H9 (cell line): ENCODE results near the gene COQ8B. TPM values are rescaled to one million over a fixed set of nuclear protein-coding genes. Genes with fewer than 3 reads are reported as not detected.

ENCODE experiments used
- DNase-seq: peaks from one replicate; pipeline ENCODE4 v3.0.0-alpha.2; 2017
- H2AFZ ChIP-seq: one replicate; pipeline ENCODE4 v1.6.1; 2013; ENCODE audit warnings: mild to moderate bottlenecking, low read length, control low read depth, moderate library complexity
- H2AK5ac ChIP-seq: 2 replicates; pipeline ENCODE4 v1.6.1; 2013; ENCODE audit warnings: low read length, control low read depth, mixed read lengths; ENCODE audit not compliant: insufficient read length
- H2BK120ac ChIP-seq: one replicate; pipeline ENCODE4 v1.6.1; 2013; ENCODE audit warnings: low read depth, mild to moderate bottlenecking, low read length, control low read depth, inconsistent platforms; ENCODE audit not compliant: poor library complexity, severe bottlenecking
- H2BK12ac ChIP-seq: 2 replicates; pipeline ENCODE4 v1.6.1; 2013; ENCODE audit warnings: low read length, control low read depth, mixed read lengths, low read depth; ENCODE audit not compliant: insufficient read length
- H2BK15ac ChIP-seq: 2 replicates; pipeline ENCODE4 v1.6.1; 2013; ENCODE audit warnings: low read depth, low read length, control low read depth
- H2BK20ac ChIP-seq: one replicate; pipeline ENCODE4 v1.6.1; 2013; ENCODE audit warnings: low read depth, mild to moderate bottlenecking, low read length, control low read depth, inconsistent platforms; ENCODE audit not compliant: poor library complexity, severe bottlenecking
- H2BK5ac ChIP-seq: 2 replicates; pipeline ENCODE4 v1.6.1; 2013; ENCODE audit warnings: low read length, control low read depth, mixed read lengths; ENCODE audit not compliant: insufficient read length
- H3K14ac ChIP-seq: 2 replicates; pipeline ENCODE4 v1.6.1; 2013; ENCODE audit warnings: low read length, control low read depth; ENCODE audit not compliant: insufficient read depth
- H3K18ac ChIP-seq: 2 replicates; pipeline ENCODE4 v1.6.1; 2013; ENCODE audit warnings: low read depth, mild to moderate bottlenecking, mixed read lengths, low read length, control low read depth; ENCODE audit not compliant: insufficient read length
- H3K23ac ChIP-seq: 2 replicates; pipeline ENCODE4 v1.6.1; 2013; ENCODE audit warnings: low read length, control low read depth, mixed read lengths, low read depth; ENCODE audit not compliant: insufficient read length
- H3K23me2 ChIP-seq: 2 replicates; pipeline ENCODE4 v1.6.1; 2013; ENCODE audit warnings: low read depth, mild to moderate bottlenecking, mixed read lengths, low read length, control low read depth; ENCODE audit not compliant: insufficient read length, poor library complexity, severe bottlenecking
- H3K27ac ChIP-seq: 2 replicates; pipeline ENCODE4 v1.5.1; 2013; ENCODE audit warnings: low read length, control low read depth, mixed read lengths, low read depth; ENCODE audit not compliant: insufficient read length
- H3K27me3 ChIP-seq: 2 replicates; pipeline ENCODE4 v1.6.1; 2013; ENCODE audit warnings: low read length, control low read depth, inconsistent platforms; ENCODE audit not compliant: insufficient read depth
- H3K4ac ChIP-seq: 2 replicates; pipeline ENCODE4 v1.6.1; 2013; ENCODE audit warnings: low read depth, mild to moderate bottlenecking, control low read depth, inconsistent platforms, low read length, moderate library complexity
- H3K4me1 ChIP-seq: 2 replicates; pipeline ENCODE4 v1.6.1; 2013; ENCODE audit warnings: low read length, control low read depth, inconsistent platforms; ENCODE audit not compliant: insufficient read depth
- H3K4me2 ChIP-seq: 2 replicates; pipeline ENCODE4 v1.6.1; 2013; ENCODE audit warnings: low read length, control low read depth, mixed read lengths; ENCODE audit not compliant: insufficient read length, insufficient read depth
- H3K56ac ChIP-seq: 2 replicates; pipeline ENCODE4 v1.6.1; 2013; ENCODE audit warnings: low read depth, mild to moderate bottlenecking, mixed read lengths, low read length, control low read depth; ENCODE audit not compliant: insufficient read length
- H3K79me1 ChIP-seq: 2 replicates; pipeline ENCODE4 v1.6.1; 2013; ENCODE audit warnings: low read depth, mild to moderate bottlenecking, moderate library complexity, low read length, control low read depth, inconsistent platforms; ENCODE audit not compliant: insufficient read depth, poor library complexity, severe bottlenecking
- H3K79me2 ChIP-seq: 2 replicates; pipeline ENCODE4 v1.6.1; 2013; ENCODE audit warnings: low read length, control low read depth, inconsistent platforms; ENCODE audit not compliant: insufficient read depth
- H3K9ac ChIP-seq: 2 replicates; pipeline ENCODE4 v1.6.1; 2013; ENCODE audit warnings: low read length, control low read depth, mixed read lengths; ENCODE audit not compliant: insufficient read length; ENCODE audit errors: extremely low read depth
- H3K9me3 ChIP-seq: one replicate; pipeline ENCODE4 v1.6.1; 2013; ENCODE audit warnings: low read depth, low read length, inconsistent platforms; ENCODE audit not compliant: control insufficient read depth
- H3T11ph ChIP-seq: one replicate; pipeline ENCODE4 v1.6.1; 2013; ENCODE audit warnings: mild to moderate bottlenecking, low read length, control low read depth, inconsistent platforms
- H4K20me1 ChIP-seq: one replicate; pipeline ENCODE4 v1.6.1; 2013; ENCODE audit not compliant: control insufficient read depth, insufficient read length, insufficient read depth
- H4K5ac ChIP-seq: 2 replicates; pipeline ENCODE4 v1.6.1; 2013; ENCODE audit warnings: low read depth, mild to moderate bottlenecking, mixed read lengths, low read length, control low read depth; ENCODE audit not compliant: insufficient read length
- H4K8ac ChIP-seq: replicated peaks from 2 replicates; pipeline ENCODE4 v1.6.1; 2013; ENCODE audit warnings: low read length, control low read depth, mixed read lengths, low read depth; ENCODE audit not compliant: insufficient read length
- H4K91ac ChIP-seq: 2 replicates; pipeline ENCODE4 v1.6.1; 2013; ENCODE audit warnings: low read depth, mild to moderate bottlenecking, moderate library complexity, mixed read lengths, low read length, control low read depth; ENCODE audit not compliant: insufficient read length
- H3K27ac Mint-ChIP-seq, 3 experiments: 2 replicates in 2 of 3; 3 replicates in 1 of 3; pipeline ENCODE4 v1.8.0; 2020 to 2021; ENCODE audit warnings: mixed read lengths in 3 of 3, mild to moderate bottlenecking in 1 of 3, moderate library complexity in 1 of 3
- H3K27me3 Mint-ChIP-seq: 2 replicates; pipeline ENCODE4 v1.8.0; 2021; ENCODE audit warnings: low read depth, mild to moderate bottlenecking, moderate library complexity, mixed read lengths
- H3K36me3 Mint-ChIP-seq, 3 experiments: 2 replicates in 2 of 3; 3 replicates in 1 of 3; pipeline ENCODE4 v1.8.0; 2020 to 2021; ENCODE audit warnings: low read depth in 3 of 3, mixed read lengths in 3 of 3; ENCODE audit not compliant: insufficient read depth in 1 of 3
- H3K4me1 Mint-ChIP-seq, 2 experiments: 2 replicates each; pipeline ENCODE4 v1.8.0; 2020; ENCODE audit warnings: mixed read lengths in 2 of 2
- H3K4me3 Mint-ChIP-seq, 2 experiments: 2 replicates in 1 of 2; 3 replicates in 1 of 2; pipeline ENCODE4 v1.8.0; 2020 to 2021; ENCODE audit warnings: mild to moderate bottlenecking in 2 of 2, mixed read lengths in 2 of 2, moderate library complexity in 1 of 2
- H3K9me3 Mint-ChIP-seq, 2 experiments: 2 replicates in 1 of 2; 3 replicates in 1 of 2; pipeline ENCODE4 v1.8.0; 2020; ENCODE audit warnings: mild to moderate bottlenecking in 2 of 2, mixed read lengths in 2 of 2, moderate library complexity in 1 of 2
- CTCF ChIP-seq: fragments of 200-600 bp; sonication (generic); conservative IDR thresholded peaks from 3 replicates; pipeline ENCODE4 v1.8.0; 2021; ENCODE audit warnings: antibody characterized with exemption, mild to moderate bottlenecking
- WGBS: extraction: QIAGEN DNeasy Blood & Tissue Kit; methylation state at CpG from one replicate; pipeline ENCODE4 v1.1.7; 2013; ENCODE audit warnings: missing lambda C conversion rate, low lambda C conversion rate, mixed read lengths; ENCODE audit not compliant: insufficient read length; ENCODE audit errors: extremely low coverage; 5-methylcytosine and 5-hydroxymethylcytosine counted together
- total RNA-seq: library from RNA; stranded (reverse); gene quantifications from 2 replicates; pipeline ENCODE4 v1.2.1, GENCODE V29; 2021

The COQ8B gene
- total RNA-seq, 1 experiment from 2014 or later: 40.5 TPM

DNA sequence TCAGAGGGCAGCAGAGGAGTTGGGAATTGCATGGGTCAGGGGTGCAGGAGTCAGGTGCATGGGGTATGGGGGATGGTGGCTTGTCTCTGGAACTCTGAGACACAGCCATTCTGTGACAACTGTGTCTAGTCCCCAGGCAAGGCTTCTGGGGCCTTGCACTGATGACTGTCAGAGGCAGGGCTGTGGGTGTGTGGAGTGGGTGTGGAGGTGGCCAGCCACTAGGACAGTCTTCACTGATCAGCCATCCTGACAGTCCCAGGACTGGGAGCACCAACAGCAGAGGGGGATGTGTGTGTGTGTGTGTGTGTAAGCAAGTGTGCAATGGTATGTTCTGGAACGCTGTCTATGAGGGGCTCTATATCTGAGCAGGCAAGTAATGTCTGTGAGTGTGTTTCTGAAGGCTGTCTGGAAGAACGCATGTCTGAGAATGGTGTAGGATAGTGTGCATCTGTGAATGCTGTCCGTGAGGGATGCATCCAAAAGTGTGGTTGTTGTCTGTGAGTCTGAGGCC is 31.6 kb downstream of the COQ8B start:
- WGBS: no CpG with 5 or more reads among the region's 3 CpGs
- no peaks in the 10 kb centered on the region for H3K79me1 ChIP-seq
- no peak overlapping the region for H3K14ac ChIP-seq
- no peak overlapping the region for H2BK5ac ChIP-seq
- H3K36me3 Mint-ChIP-seq: peaks cover 22 to 47% (median 46%) of the 10 kb centered on the region in 3 experiments; a peak in 6 of 7 replicates
- H3K79me2 ChIP-seq: no peaks in the 10 kb centered on the region
- no peaks in the 10 kb centered on the region for H3K4me1 ChIP-seq
- no peak overlapping the region for H3K23ac ChIP-seq
- no peak overlapping the region for H2AK5ac ChIP-seq
- no peak overlapping the region for H3K4me3 Mint-ChIP-seq
- no peaks in the 10 kb centered on the region for H3K9me3 Mint-ChIP-seq
- no peaks in the 10 kb centered on the region for H3K27me3 ChIP-seq
- no peak overlapping the region for H2AFZ ChIP-seq
- H3K18ac ChIP-seq: no peak overlapping the region
- peaks cover 8% of the 10 kb centered on the region for H3K23me2 ChIP-seq
- no peak overlapping the region for H3K9ac ChIP-seq
- H2BK15ac ChIP-seq: no peak overlapping the region
- no peak overlapping the region for H4K5ac ChIP-seq
- no peak for DNase-seq
- no peak overlapping the region for H2BK20ac ChIP-seq
- no peak overlapping the region for H4K91ac ChIP-seq
- H4K20me1 ChIP-seq: peaks cover 9% of the 10 kb centered on the region
- no peak overlapping the region for H3K4ac ChIP-seq
- no peaks in the 10 kb centered on the region for H3K4me1 Mint-ChIP-seq
- H3K4me2 ChIP-seq: no peak overlapping the region
- no peak overlapping the region for H4K8ac ChIP-seq
- H2BK12ac ChIP-seq: no peak overlapping the region
- H3K9me3 ChIP-seq: no peaks in the 10 kb centered on the region
- no peak overlapping the region for H3K27ac Mint-ChIP-seq
- H3K27ac ChIP-seq: no peak overlapping the region
- no peaks in the 10 kb centered on the region; the same call in 1 of the 2 replicates for H3K27me3 Mint-ChIP-seq
- no peak for TF ChIP-seq CTCF
- no peak overlapping the region for H2BK120ac ChIP-seq
- H3T11ph ChIP-seq: no peak overlapping the region
- no peak overlapping the region for H3K56ac ChIP-seq
